Vagina (tissue), 2 donors: Measurements from ENCODE around the gene ATP5F1A.
"Not testable (repeated sequence)": the region's sequence is repeated elsewhere in the genome, so short reads cannot be mapped to it uniquely, and the experiment has no call there.

Experiments used
- CTCF ChIP-seq, 3 experiments: fragments of 450-650 bp in 2 of 3; fragments of 200-600 bp in 1 of 3; sonication (generic) in 1 of 3; IDR thresholded peaks; one replicate each; pipeline ENCODE4 v1.5.1; 2017 to 2019; ENCODE audit warnings: antibody characterized with exemption in 3 of 3, mild to moderate bottlenecking in 2 of 3, moderate library complexity in 2 of 3
- POLR2A ChIP-seq, 2 donors: fragments of 450-650 bp; IDR thresholded peaks; one replicate each; pipeline ENCODE4 v1.6.1; 2017; ENCODE audit warnings: antibody characterized with exemption in 2 of 2, mild to moderate bottlenecking in 2 of 2, moderate library complexity in 2 of 2

DNA sequence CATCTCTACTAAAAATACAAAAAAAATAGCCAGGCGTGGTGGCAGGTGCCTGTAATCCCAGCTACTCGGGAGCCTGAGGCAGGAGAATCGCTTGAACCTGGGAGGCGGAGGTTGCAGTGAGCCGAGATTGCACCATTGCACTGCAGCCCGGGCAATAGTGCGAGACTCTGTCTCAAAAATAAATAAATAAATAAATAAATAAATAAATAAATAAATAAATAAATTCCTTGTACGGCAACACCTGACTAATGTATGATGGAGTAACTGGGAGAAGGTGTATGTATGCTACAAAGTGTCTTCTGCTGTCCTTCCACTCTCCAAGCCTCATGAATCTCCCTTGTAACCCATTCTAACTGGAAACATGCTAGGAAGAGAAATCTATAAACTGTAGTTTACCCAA lies 32.5 kb upstream of the ATP5F1A start:
- TF ChIP-seq CTCF, POLR2A (IDR thresholded peaks at IDR 0.05): not testable (repeated sequence)
